NT2/D1 (cell line): ENCODE measurements around the gene NTHL1.

ENCODE experiments used
- SUZ12 ChIP-seq: IDR thresholded peaks from 2 replicates; pipeline ENCODE4 v1.6.1; 2011; ENCODE audit not compliant: insufficient read length, insufficient read depth; ENCODE audit errors: extremely low read depth
- ZNF274 ChIP-seq: IDR thresholded peaks from 2 replicates; pipeline ENCODE4 v1.6.1; 2011; ENCODE audit warnings: mild to moderate bottlenecking, low read depth, low read length

- TF ChIP-seq SUZ12 (no peak), ZNF274 (no peak)
These were observed 37.7 kb downstream of the NTHL1 start, which contains the start of gene ZNF598 for GRCh38 chr16:2009791-2010510.
